ENCODE data around the gene ENG.
A peak's percentile ranks its signal among the peaks of the same experiment; 100 is the strongest.
"Not testable (repeated sequence)": the region's sequence is repeated elsewhere in the genome, so short reads cannot be mapped to it uniquely, and the experiment has no call there.

ENG gene

GRCh38 chr9:127854184-127854806, at the start of gene ENG:
TSS of gene ENG (minus strand) at chr9:127854658. CDS start at chr9:127854355, 303 bp downstream.
- DNase-seq (ENCODE audit: low spot score), result no peak

GRCh38 chr9:127903557-127904475, 49.4 kb upstream of the ENG start:
- no peak for DNase-seq (ENCODE audit: low spot score)

DNA sequence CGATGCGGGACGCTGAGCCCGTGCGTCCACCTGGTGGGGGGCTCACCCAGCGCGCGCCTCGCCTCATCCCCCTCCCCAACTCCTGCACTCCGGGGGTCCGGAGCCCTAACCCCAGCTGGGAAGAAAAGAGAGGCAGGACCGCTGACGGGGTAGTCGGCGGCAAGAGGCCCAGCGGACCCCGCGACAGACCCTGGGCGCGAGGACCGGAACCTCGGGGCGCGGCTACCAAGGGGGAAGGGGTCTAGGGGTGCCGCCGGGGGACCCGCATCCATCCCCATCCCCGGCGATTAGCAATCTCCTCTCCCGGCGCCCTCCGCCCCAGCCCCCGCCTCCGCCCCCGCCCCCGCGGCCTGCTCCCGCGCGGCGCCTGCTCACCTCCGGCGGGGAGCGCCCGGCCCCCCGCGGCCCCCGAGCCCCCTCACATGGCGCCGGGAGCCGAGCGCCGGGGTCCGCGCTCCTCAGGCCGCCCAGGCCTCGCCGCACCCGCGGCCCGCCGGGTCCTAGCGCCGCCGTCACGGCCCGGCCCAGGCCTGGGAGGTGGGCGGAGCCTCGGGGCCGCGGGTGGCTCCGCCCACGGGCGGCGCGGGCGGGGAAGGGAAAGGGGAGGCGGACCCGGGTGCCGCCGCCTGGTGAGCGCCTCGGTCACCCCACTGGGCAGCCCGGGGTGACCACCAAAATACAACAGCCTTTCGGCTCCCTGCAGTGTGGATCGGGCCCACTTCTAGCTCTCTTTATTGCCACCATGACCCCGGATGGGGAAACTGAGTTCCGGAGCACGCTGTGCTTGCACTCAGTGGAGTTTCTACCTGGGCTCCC, 44.9 kb upstream of the ENG start, which contains the start of gene ST6GALNAC6:
TSS of gene ST6GALNAC6 (minus strand) at position 476 of the 816 bp plus-strand sequence. CDS start 1,622 bp downstream, outside the sequence.
- peak; percentile 81 for DNase-seq (ENCODE audit: low spot score)

DNA sequence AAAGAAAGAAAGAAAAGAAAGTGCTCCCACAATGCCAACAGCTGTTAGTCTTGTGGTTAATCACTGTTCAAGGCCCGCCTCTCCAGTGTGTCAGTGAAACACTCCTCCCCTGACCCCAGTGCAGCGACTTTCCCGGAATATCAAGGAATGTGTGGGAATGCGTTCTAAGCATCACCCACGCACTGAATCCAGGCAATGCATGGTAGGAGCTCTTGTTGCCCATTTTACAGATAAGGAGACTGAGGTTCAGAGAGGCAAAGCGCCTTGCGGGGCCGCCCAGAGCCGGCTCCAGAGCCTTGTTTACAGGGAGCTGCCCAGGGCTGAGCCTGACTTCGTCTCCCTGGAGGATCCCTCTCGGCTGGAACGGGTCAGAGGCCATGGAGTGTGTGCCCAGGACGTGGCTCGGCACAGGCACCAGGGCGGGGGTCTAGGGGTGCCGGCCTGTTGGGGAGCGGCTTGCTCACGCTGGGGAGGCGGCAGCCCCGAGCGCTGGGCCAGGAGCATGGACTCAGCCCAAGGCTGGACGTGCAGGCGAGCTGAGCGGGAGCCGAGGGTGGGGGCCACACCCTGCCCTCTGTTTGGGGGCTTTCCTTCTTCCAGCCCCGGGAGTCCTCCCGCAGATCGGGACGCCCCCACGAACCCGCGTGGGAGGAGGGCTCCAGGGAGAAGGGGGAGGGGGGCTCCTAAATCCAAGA, 44.1 kb upstream of the ENG start:
- DNase-seq (ENCODE audit: low spot score), result no peak

- DNase-seq (ENCODE audit: low spot score), result no peak
These were observed 42.8 kb upstream of the ENG start for GRCh38 chr9:127897193-127897692.

DNA sequence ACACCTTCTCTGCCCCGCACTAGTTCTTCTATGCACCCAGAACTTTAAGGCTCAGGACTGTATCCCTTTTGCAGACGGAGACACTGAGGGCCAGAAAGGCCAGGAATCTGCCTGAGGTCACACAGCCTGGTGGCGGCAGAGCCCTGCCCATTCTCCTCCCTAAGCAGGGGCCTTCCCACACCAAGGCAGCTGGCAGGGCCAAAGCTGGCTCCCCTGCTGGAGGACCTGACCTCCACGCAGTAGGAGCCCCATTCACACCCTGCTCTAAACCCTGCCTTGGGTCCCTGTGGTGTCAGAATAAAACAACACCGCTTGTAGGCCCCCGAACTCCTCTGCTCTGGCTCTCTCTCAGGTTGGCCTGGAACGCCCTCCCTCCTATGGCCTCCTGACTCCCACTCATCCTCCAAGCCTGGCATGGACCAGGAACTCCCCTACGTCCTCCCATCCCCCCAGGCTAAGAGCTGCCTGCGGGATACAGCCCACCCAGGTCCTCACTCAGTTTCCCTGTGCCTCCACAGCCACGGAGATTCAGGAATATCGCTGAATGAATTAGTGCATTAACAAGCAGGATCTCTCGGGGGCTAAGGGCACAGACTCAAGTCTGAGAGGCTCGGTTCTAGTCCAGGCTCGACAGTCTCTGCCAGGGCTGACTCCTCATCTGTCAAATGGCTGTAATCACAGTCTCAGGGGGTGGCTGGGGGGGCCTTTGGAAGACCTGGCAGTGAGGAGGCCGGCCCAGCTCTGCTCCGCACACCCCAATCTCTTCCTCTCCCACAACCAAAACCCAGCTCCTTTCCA, 42.1 kb upstream of the ENG start:
- no peak for DNase-seq (ENCODE audit: low spot score)

DNA sequence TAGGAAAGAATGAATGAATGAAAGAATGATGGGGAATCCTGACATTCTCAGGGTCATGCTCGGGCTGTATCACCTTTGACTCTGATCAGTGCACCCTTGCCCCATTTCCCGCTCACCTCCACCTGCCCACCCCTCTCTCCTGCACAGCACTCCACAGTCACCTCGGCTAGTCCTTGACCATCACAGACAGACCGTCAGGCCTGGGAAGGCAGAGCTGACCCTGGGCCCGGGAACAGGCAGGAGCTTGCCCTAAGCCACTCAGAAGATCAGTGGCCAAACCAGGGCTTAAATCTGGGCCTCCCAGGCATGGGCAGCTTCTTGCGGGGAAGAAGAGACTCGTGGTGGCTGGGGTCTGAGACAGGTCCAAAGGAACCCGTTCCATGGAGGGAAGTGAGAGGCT, 41.4 kb upstream of the ENG start:
- no peak for DNase-seq (ENCODE audit: low spot score)

DNA sequence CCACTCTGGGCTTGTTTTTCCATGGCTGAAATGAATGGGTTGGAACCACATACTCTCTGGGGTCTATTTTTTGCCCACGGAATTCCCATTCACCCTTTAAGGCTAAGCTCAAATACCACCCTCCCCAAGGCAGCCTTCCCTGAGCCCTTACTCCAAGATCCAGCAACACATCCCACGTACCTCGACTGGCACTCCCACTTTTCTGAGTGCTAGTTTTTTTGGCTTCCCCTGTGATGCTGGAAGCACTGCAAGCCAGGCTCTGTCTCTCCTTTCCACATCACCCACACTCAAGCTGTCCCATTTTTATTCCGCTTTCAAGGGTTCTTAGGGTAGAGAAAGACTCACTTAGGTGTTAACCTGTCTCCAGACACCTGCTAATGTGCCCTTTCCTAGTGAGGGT, 38.9 kb upstream of the ENG start:
- no peak for DNase-seq (ENCODE audit: low spot score)

DNA sequence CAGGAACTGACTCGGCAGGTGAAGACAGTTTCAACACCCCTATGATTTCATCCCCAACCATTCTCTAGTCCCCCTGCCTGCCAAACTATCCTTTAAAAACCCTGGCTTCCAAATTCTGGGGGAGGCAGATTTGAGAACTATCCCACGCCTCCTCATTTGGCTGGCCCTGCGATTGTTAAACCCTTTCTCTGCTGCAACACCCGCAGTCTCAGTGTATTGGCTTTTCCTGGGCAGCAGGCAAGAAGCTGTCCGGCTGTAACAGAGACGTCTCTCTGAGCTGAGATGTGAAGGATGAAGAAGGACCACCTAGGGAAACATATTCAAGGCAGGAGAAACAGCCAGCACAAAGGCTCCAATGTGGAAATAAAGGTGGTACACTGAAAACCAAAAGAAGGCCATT, 38.4 kb upstream of the ENG start:
- no peak for DNase-seq (ENCODE audit: low spot score)

- no peak for DNase-seq (ENCODE audit: low spot score)
These were observed 35.6 kb upstream of the ENG start for GRCh38 chr9:127890053-127890452.

- no peak for DNase-seq (ENCODE audit: low spot score)
These were observed 33.3 kb upstream of the ENG start for GRCh38 chr9:127887792-127888191.

DNA sequence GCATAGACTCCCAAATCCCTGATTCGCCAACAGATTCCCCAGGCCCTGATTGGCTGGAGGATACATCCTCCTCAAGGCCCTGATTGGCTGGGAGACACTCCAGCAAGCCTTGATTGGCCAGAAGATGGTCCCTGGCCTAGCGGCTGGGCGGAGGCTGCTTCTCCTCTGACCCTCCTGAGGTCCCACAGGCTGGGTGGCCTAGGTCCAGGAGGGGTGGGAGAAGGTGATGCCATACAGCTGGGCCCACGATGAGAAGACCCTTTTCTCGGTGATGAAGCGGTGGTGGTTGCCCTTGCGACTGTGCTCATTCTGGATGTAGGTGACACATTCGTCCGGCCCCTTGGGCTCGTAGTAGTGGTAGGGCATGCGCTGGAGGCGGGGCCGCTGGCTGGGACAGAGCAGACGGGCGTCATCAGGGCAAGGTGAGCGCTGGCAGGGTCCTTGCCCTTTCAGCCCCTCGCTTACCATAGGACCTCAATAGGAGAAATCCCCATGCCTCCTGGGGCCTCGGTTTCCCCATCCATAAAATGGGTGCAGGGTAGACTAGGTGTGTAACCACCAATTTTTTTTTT, 32.0 kb upstream of the ENG start:
- no peak for DNase-seq (ENCODE audit: low spot score)

GRCh38 chr9:127885508-127886281, 31.2 kb upstream of the ENG start:
- DNase-seq (ENCODE audit: low spot score), result no peak

GRCh38 chr9:127884976-127885490, 30.6 kb upstream of the ENG start:
- no peak for DNase-seq (ENCODE audit: low spot score)

GRCh38 chr9:127884427-127884911, 30.0 kb upstream of the ENG start:
- no peak for DNase-seq (ENCODE audit: low spot score)

DNA sequence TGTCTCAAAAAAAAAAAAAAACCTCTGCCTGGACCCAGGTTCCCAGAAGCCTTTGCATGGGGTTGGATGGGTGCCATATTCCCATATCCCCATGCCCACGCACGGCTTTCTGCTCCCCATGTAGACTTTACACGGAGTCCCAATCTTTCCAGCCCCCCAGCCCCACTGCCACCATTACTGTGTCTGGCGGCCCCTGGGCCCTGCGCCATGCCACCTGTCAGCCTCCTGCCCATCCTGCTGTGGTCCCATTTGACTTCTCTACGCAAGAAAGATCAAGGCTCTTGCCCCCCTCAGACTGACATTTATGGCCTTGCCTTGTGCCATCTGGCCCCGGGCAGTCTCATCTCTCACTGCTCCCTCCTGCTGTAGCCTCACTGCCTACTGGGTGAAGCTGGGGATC, 29.5 kb upstream of the ENG start:
- DNase-seq (ENCODE audit: low spot score), result no peak

DNA sequence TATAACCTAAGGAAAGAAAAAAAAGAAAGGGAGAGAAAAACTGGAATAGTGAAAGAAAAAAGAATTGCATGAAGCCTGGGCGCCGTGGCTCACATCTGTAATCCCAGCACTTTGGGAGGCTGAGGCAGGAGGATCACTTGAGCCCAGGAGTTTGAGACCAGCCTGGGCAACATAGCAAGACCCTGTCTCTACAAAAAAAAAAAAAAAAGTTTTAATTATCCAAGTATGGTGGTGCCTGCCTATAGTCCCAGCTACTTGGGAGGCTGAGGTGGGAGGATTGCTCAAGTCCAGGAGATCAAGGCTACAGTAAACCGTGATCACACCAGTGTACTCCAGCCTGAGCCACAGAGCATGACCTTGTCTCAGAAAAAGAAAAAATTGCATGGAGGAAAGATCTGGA, 27.3 kb upstream of the ENG start:
- DNase-seq (ENCODE audit: low spot score), result not testable (repeated sequence)

DNA sequence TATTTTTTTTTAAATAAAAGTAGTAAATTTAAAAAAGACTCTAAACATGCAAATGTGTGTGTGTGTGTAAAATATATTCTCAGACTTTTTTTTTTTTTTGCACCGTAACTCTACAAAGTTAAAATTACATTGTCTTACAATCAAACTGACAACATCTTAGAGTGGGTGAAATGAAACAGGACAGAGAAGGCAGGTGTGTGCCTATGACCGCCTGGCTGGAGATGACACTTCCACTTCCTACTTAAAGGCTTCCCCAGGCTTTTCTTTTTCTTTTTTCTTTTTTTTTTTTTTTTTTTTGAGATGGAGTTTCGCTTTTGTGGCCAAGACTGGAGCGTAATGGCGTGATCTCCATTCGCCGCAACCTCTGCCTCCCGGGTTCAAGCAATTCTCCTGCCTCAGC, 25.7 kb upstream of the ENG start:
- no peak for DNase-seq (ENCODE audit: low spot score)

Data from putamen (tissue), 1 donor.